HepG2 (cell line): ENCODE data around the gene SOX12. TPM values are rescaled to one million over a fixed set of nuclear protein-coding genes. Genes with fewer than 3 reads are reported as not detected.

Experiments
- AKAP8 ChIP-seq: sonication (generic); formaldehyde crosslinking; IDR thresholded peaks from 2 replicates; pipeline ENCODE4 v1.5.1; 2020; ENCODE audit warnings: mild to moderate bottlenecking, missing genetic modification reagents
- CEBPG ChIP-seq: IDR thresholded peaks from 2 replicates; pipeline ENCODE4 v1.6.1; 2016
- CENPX ChIP-seq: sonication (generic); formaldehyde crosslinking; IDR thresholded peaks from 2 replicates; pipeline ENCODE4 v1.9.0; 2021; ENCODE audit warnings: mild to moderate bottlenecking, missing genetic modification reagents, moderate library complexity
- CHCHD3 ChIP-seq: sonication (generic); formaldehyde crosslinking; IDR thresholded peaks from 2 replicates; pipeline ENCODE4 v1.8.0; 2022; ENCODE audit warnings: mild to moderate bottlenecking, missing genetic modification reagents, moderate library complexity
- KAT2B ChIP-seq: fragments of 150-350 bp; IDR thresholded peaks from 2 replicates; pipeline ENCODE4 v1.6.1; 2014; ENCODE audit warnings: low read depth, low read length, borderline replicate concordance
- MATR3 ChIP-seq: sonication (generic); formaldehyde crosslinking; IDR thresholded peaks from 2 replicates; pipeline ENCODE4 v1.4.0; 2020; ENCODE audit warnings: missing genetic modification reagents
- MEIS1 ChIP-seq: sonication (generic); formaldehyde crosslinking; IDR thresholded peaks from 2 replicates; pipeline ENCODE4 v1.9.0; 2021; ENCODE audit warnings: mild to moderate bottlenecking, missing genetic modification reagents, moderate library complexity, borderline replicate concordance
- ONECUT2 ChIP-seq: sonication (generic); formaldehyde crosslinking; IDR thresholded peaks from 2 replicates; pipeline ENCODE4 v1.4.0; 2020; ENCODE audit warnings: missing genetic modification reagents
- PHF5A ChIP-seq: IDR thresholded peaks from one replicate; pipeline ENCODE4 v1.6.1; 2018; ENCODE audit warnings: low read depth, missing genetic modification reagents; ENCODE audit not compliant: unreplicated experiment
- PHF8 ChIP-seq: sonication (generic); formaldehyde crosslinking; IDR thresholded peaks from 2 replicates; pipeline ENCODE4 v1.5.0; 2020; ENCODE audit warnings: missing genetic modification reagents
- TSC22D2 ChIP-seq: sonication (generic); formaldehyde crosslinking; IDR thresholded peaks from 2 replicates; pipeline ENCODE4 v1.5.1; 2020; ENCODE audit warnings: missing genetic modification reagents, mild to moderate bottlenecking, borderline replicate concordance
- YY1 ChIP-seq: IDR thresholded peaks from 2 replicates; pipeline ENCODE4 v1.6.1; 2011; ENCODE audit warnings: low read length, low read depth, moderate library complexity, mild to moderate bottlenecking; ENCODE audit not compliant: insufficient read depth, insufficient replicate concordance
- ZBTB8A ChIP-seq: sonication (generic); formaldehyde crosslinking; IDR thresholded peaks from 2 replicates; pipeline ENCODE4 v1.4.0; 2020; ENCODE audit warnings: mild to moderate bottlenecking, low read depth, missing genetic modification reagents, borderline replicate concordance
- ZFP1 ChIP-seq: IDR thresholded peaks from 2 replicates; pipeline ENCODE4 v1.6.1; 2016
- ZNF432 ChIP-seq: sonication (generic); formaldehyde crosslinking; IDR thresholded peaks from 2 replicates; pipeline ENCODE4 v1.5.0; 2020; ENCODE audit warnings: missing genetic modification reagents, mild to moderate bottlenecking, borderline replicate concordance
- ZSCAN21 ChIP-seq: sonication (generic); formaldehyde crosslinking; IDR thresholded peaks from 2 replicates; pipeline ENCODE4 v1.8.0; 2022; ENCODE audit warnings: mild to moderate bottlenecking, missing genetic modification reagents, moderate library complexity, borderline replicate concordance
- polyA plus RNA-seq, 8 experiments: library from polyadenylated mRNA; depleted of rRNA in 3 of 8; stranded (reverse) in 7 of 8; unstranded in 1 of 8; fragments of >200 nt; fragmentation: Illumina TruSeq in 4 of 8; extraction: Trizol in 4 of 8; gene quantifications; 2 replicates each; pipeline versions ENCODE4 v1.2.1 to v1.2.3, GENCODE V29; 2011 to 2016; ENCODE audit warnings: low read depth in 4 of 8, missing spikeins in 1 of 8, mixed read lengths in 1 of 8; ENCODE audit not compliant: insufficient read depth in 1 of 8
- total RNA-seq, 5 experiments: library from RNA; depleted of rRNA; stranded (reverse); fragments of >200 nt; fragmentation: Illumina TruSeq; extraction: Trizol; gene quantifications; 2 replicates each; pipeline ENCODE4 v1.2.3, GENCODE V29; 2016; ENCODE audit warnings: low read depth in 1 of 5
- TF ChIP-seq, protein P1 (sequence below): sonication (generic); IDR thresholded peaks from 2 replicates; pipeline ENCODE4 v1.6.1; 2016; ENCODE audit warnings: low read depth, borderline replicate concordance
- TF ChIP-seq, protein P2 (sequence below): sonication (generic); formaldehyde crosslinking; IDR thresholded peaks from 2 replicates; pipeline ENCODE4 v1.5.0; 2020; ENCODE audit warnings: mild to moderate bottlenecking, missing genetic modification reagents
- TF ChIP-seq, protein P3 (sequence below): sonication (generic); formaldehyde crosslinking; IDR thresholded peaks from 2 replicates; pipeline ENCODE4 v1.5.0; 2020; ENCODE audit warnings: missing genetic modification reagents
- TF ChIP-seq, protein P4 (sequence below): sonication (generic); formaldehyde crosslinking; IDR thresholded peaks from 2 replicates; pipeline ENCODE4 v1.5.0; 2020; ENCODE audit warnings: missing genetic modification reagents, mild to moderate bottlenecking, borderline replicate concordance
- TF ChIP-seq, protein P5 (sequence below): sonication (generic); formaldehyde crosslinking; IDR thresholded peaks from 2 replicates; pipeline ENCODE4 v1.5.0; 2020; ENCODE audit warnings: missing genetic modification reagents, mild to moderate bottlenecking, borderline replicate concordance
- TF ChIP-seq, protein P6 (sequence below): sonication (generic); formaldehyde crosslinking; IDR thresholded peaks from 2 replicates; pipeline ENCODE4 v1.8.0; 2022; ENCODE audit warnings: missing genetic modification reagents, low read depth, mild to moderate bottlenecking, borderline replicate concordance

SOX12 gene
- total and polyA plus RNA-seq, 2 of the 13 experiments (the other 11 are each of a cell fraction or from before 2014, with no cell fraction given): 10.0 to 18.7 TPM

DNA sequence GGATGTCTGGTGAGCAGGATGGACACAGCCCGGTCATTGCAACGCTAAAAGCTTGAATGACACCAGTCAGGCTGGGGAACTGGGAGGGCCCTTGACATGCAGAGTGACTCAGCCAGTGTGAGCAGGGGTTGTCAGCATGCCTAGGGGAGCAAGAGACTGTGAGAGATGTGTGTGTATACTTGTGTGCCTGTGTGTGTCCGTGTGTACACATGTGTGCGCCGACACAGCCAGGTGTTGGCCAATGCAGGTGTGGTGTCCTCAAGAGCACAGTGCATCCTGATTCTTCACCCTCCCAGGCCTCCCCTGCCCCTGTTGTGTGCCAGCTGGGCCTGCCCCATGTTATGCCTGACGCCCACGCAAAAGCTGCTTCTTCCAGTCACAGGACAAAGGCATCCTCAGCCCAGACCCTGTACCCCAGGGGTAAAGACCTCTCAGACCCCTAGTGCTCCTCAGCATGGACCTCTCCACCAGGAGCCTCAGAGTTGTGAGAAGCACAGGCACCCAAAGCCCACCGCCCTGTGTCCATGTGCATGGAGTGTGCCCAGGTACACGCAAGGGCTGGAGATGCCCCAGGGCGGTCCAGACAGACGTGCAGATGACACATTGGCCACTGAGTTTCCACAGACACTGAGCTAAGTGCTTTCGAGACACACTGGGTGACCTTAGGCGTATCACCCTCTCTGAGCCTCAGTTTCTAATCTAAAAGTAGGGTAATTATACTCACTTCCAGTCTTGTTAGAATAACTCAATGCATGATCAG, 38.1 kb downstream of the SOX12 start (continued):
- TF ChIP-seq KAT2B (no peak), CENPX (CRISPR knock-in tag) (no peak), AKAP8 (CRISPR knock-in tag) (no peak), CEBPG (peak; percentile 12; the same call in 1 of the 2 replicates), TSC22D2 (CRISPR knock-in tag) (no peak), MATR3 (no peak), ZSCAN21 (CRISPR knock-in tag) (peak; percentile 18; the same call in 1 of the 2 replicates), ONECUT2 (no peak), ZNF432 (CRISPR knock-in tag) (no peak), YY1 (no peak), PHF8 (CRISPR knock-in tag) (no peak), PHF5A (CRISPR knock-in tag) (no peak), MEIS1 (0 out of 2 replicates have a peak, but pooled peaks have one; percentile 67), CHCHD3 (CRISPR knock-in tag) (no peak), ZFP1 (CRISPR knock-in tag) (no peak), ZBTB8A (CRISPR knock-in tag) (no peak)
- TF ChIP-seq, protein P1, sequence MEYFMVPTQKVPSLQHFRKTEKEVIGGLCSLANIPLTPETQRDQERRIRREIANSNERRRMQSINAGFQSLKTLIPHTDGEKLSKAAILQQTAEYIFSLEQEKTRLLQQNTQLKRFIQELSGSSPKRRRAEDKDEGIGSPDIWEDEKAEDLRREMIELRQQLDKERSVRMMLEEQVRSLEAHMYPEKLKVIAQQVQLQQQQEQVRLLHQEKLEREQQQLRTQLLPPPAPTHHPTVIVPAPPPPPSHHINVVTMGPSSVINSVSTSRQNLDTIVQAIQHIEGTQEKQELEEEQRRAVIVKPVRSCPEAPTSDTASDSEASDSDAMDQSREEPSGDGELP: peak; percentile 12; the same call in 1 of the 2 replicates
- TF ChIP-seq, protein P2, sequence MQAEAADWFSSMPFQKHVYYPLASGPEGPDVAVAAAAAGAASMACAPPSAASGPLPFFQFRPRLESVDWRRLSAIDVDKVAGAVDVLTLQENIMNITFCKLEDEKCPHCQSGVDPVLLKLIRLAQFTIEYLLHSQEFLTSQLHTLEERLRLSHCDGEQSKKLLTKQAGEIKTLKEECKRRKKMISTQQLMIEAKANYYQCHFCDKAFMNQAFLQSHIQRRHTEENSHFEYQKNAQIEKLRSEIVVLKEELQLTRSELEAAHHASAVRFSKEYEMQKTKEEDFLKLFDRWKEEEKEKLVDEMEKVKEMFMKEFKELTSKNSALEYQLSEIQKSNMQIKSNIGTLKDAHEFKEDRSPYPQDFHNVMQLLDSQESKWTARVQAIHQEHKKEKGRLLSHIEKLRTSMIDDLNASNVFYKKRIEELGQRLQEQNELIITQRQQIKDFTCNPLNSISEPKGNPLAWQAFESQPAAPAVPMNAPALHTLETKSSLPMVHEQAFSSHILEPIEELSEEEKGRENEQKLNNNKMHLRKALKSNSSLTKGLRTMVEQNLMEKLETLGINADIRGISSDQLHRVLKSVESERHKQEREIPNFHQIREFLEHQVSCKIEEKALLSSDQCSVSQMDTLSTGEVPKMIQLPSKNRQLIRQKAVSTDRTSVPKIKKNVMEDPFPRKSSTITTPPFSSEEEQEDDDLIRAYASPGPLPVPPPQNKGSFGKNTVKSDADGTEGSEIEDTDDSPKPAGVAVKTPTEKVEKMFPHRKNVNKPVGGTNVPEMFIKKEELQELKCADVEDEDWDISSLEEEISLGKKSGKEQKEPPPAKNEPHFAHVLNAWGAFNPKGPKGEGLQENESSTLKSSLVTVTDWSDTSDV: no peak
- TF ChIP-seq, protein P3, sequence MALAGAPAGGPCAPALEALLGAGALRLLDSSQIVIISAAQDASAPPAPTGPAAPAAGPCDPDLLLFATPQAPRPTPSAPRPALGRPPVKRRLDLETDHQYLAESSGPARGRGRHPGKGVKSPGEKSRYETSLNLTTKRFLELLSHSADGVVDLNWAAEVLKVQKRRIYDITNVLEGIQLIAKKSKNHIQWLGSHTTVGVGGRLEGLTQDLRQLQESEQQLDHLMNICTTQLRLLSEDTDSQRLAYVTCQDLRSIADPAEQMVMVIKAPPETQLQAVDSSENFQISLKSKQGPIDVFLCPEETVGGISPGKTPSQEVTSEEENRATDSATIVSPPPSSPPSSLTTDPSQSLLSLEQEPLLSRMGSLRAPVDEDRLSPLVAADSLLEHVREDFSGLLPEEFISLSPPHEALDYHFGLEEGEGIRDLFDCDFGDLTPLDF: no peak
- TF ChIP-seq, protein P4, sequence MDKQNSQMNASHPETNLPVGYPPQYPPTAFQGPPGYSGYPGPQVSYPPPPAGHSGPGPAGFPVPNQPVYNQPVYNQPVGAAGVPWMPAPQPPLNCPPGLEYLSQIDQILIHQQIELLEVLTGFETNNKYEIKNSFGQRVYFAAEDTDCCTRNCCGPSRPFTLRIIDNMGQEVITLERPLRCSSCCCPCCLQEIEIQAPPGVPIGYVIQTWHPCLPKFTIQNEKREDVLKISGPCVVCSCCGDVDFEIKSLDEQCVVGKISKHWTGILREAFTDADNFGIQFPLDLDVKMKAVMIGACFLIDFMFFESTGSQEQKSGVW (CRISPR knock-in tag): no peak
- TF ChIP-seq, protein P5, sequence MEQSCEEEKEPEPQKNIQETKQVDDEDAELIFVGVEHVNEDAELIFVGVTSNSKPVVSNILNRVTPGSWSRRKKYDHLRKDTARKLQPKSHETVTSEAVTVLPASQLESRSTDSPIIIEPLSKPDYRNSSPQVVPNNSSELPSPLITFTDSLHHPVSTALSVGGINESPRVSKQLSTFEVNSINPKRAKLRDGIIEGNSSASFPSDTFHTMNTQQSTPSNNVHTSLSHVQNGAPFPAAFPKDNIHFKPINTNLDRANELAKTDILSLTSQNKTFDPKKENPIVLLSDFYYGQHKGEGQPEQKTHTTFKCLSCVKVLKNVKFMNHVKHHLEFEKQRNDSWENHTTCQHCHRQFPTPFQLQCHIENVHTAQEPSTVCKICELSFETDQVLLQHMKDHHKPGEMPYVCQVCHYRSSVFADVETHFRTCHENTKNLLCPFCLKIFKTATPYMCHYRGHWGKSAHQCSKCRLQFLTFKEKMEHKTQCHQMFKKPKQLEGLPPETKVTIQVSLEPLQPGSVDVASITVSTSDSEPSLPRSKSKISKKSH (CRISPR knock-in tag): peak; percentile 72; the same call in 1 of the 2 replicates
- TF ChIP-seq, protein P6, sequence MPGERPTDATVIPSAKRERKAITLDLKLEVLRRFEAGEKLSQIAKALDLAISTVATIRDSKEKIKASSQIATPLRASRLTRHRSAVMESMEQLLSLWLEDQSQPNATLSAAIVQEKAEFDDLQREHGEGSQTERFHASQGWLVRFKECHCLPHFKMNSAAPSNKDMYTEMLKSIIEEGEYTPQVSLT (CRISPR knock-in tag): no peak
